K562 (cell line): ENCODE results near the gene SIX3. TPM values are rescaled to one million over a fixed set of nuclear protein-coding genes. Genes with fewer than 3 reads are reported as not detected.

Source experiments
- PHF20 ChIP-seq: fragments of 450-650 bp; IDR thresholded peaks from 2 replicates; pipeline ENCODE4 v1.6.1; 2018; ENCODE audit not compliant: partially characterized antibody
- ZNF395 ChIP-seq: fragments of 200-800 bp; sonication (Bioruptor generic); IDR thresholded peaks from 2 replicates; pipeline ENCODE4 v1.6.1; 2017; ENCODE audit warnings: missing genetic modification characterization, missing compliant biosample characterization
- polyA plus RNA-seq, 8 experiments: library from polyadenylated mRNA; depleted of rRNA in 4 of 8; stranded (reverse) in 5 of 8; unstranded in 3 of 8; fragments of >200 nt; fragmentation: Nextera tagmentation in 2 of 8; fragmentation: Illumina TruSeq in 1 of 8; extraction: Ambion mirVana in 2 of 8; extraction: Trizol in 1 of 8; gene quantifications; 2 replicates each; pipeline versions ENCODE4 v1.2.1 to v1.2.3, GENCODE V29; 2011 to 2014; ENCODE audit warnings: inconsistent platforms in 1 of 8, missing spikeins in 1 of 8
- small RNA-seq: library from RNA; depleted of rRNA; stranded (forward); fragments of <200 nt; gene quantifications from one replicate; pipeline ENCODE3, GENCODE V24; 2014
- total RNA-seq, 7 experiments: library from RNA; depleted of rRNA in 6 of 7; stranded (reverse); fragments of >200 nt in 6 of 7; fragmentation: Illumina TruSeq in 2 of 7; extraction: Trizol in 2 of 7; gene quantifications; 2 replicates each; pipeline versions ENCODE4 v1.2.1 to v1.2.3, GENCODE V29; 2011 to 2021; ENCODE audit warnings: low replicate concordance in 1 of 7

The SIX3 gene
- total and polyA plus RNA-seq, 9 of the 15 experiments (the other 6 are each of a cell fraction or from before 2014, with no cell fraction given): not detected

- no peak for TF ChIP-seq ZNF395 (CRISPR knock-in tag)
- no peak for TF ChIP-seq PHF20
These were observed 52.9 kb downstream of the SIX3 start (continued) for GRCh38 chr2:44994377-44994776.

Small RNA genes lying within 50 kb of the gene (small RNA-seq; reads per million reads assigned to genes)
- gene RF02246: not detected
- not detected for gene RF02247
- not detected for gene RF02248
- not detected for gene RF02250
- not detected for gene RF02251
- not detected for gene RF02252

Other genes starting within 250 kb of the SIX3 start
- gene SIX2, start 67.8 kb downstream of the SIX3 start, total RNA-seq (2014; rRNA removed): not detected in 2 replicates
- gene SIX2, start 67.8 kb downstream of the SIX3 start, total RNA-seq (2014; rRNA removed; fragmentation: Illumina TruSeq; extraction: Trizol): not detected in 2 replicates
- not detected in 2 replicates for gene SIX2, start 67.8 kb downstream of the SIX3 start, total RNA-seq (2015; rRNA removed; fragmentation: Illumina TruSeq; extraction: Trizol)
- gene SIX2, start 67.8 kb downstream of the SIX3 start, total RNA-seq (2021): not detected in 2 replicates
- gene SIX2, start 67.8 kb downstream of the SIX3 start, polyA plus RNA-seq (2011; rRNA removed): not detected in 2 replicates
- gene SIX2, start 67.8 kb downstream of the SIX3 start, polyA plus RNA-seq (2014; fragmentation: Illumina TruSeq; extraction: Trizol): not detected in 2 replicates
- gene SIX2, start 67.8 kb downstream of the SIX3 start, polyA plus RNA-seq (2014; fragmentation: Nextera tagmentation; extraction: Ambion mirVana): not detected
- not detected in 2 replicates for gene SIX2, start 67.8 kb downstream of the SIX3 start, polyA plus RNA-seq (2014; rRNA removed)